Inflammatory macrophage (primary cell): ENCODE data around the gene TAF11L2.
"Not testable (repeated sequence)": the region's sequence is repeated elsewhere in the genome, so short reads cannot be mapped to it uniquely, and the experiment has no call there.

ENCODE experiments used
- DNase-seq, 2 donors: peaks; one replicate each; pipeline ENCODE4 v3.0.0-alpha.2; 2020 to 2022
- total RNA-seq, 18 experiments: gene quantifications; one replicate each; lab custom pipeline; 2026; ENCODE audit warnings: mixed read lengths in 6 of 18, inconsistent platforms in 2 of 18; lab: John Stamatoyannopoulos, UW

The TAF11L2 gene
- total RNA-seq, result 0 reads per million in 18 experiments

DNA sequence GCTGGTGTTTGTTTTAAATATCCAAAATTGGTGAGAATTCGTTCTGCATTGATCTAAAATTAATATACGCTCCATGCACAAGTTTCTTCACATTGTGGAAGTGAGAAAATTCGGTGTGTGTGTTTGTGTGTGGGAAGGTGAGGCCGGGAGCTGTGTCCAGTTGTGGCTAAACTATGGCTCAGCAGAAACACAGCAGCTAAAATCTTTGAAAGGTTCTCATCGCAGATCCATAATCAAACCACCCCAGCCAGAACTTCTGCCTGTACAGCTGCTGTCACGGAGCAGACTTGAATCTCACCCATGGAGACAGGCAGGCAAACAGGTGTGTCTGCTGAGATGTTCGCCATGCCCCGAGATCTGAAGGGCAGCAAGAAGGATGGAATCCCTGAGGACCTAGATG, at the start of gene TAF11L2:
Gene TAF11L2 (plus strand): TSS at position 301 of the 400 bp plus-strand sequence.
- not testable (repeated sequence) for DNase-seq

GRCh38 chr5:17448877-17449276, 49.2 kb upstream of the TAF11L2 start:
- no peak for DNase-seq

- DNase-seq, result no peak
These were observed 45.1 kb upstream of the TAF11L2 start for GRCh38 chr5:17452936-17453335.

- DNase-seq, result peak in 1 of 2 donors; percentile 10
These were observed 42.1 kb upstream of the TAF11L2 start for GRCh38 chr5:17455942-17456341.

DNA sequence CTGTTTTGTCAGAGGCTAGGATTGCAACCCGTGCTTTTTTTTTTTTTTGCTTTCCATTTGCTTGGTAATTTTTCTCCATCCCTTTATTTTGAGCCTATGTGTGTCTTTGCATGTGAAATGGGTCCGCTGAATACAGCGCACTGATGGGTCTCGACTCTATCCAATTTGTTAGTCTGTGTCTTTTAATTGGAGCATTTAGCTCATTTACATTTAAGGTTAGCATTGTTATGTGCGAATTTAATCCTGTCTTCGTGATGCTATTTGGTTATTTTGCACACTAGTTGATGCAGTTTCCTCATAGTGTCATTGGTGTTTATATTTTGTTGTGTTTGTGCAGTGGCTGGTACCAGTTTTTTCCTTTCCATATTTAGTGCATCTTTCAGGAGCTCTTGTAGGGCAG, 36.2 kb upstream of the TAF11L2 start:
- no peak for DNase-seq

- no peak for DNase-seq
These were observed 34.4 kb upstream of the TAF11L2 start for GRCh38 chr5:17463653-17464052.

DNA sequence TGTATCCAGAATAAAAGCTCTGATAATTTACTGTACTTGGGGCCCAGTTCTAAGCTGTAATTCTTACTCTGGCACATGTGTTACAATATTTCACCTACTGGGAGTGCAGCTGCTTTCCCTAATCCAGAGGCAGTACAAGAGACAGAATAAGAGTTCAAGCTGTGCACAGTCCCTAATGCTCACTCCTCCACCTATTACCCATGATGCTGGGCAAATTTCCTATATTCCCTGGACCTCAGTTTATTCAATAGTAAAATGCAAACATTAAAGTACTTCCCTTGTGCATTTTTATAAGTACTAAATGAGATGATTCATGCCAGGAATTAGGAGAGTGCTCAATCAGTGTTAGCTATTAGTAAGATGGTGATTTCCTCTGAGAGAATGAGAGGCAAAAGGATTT, 28.0 kb upstream of the TAF11L2 start:
- DNase-seq, result no peak

DNA sequence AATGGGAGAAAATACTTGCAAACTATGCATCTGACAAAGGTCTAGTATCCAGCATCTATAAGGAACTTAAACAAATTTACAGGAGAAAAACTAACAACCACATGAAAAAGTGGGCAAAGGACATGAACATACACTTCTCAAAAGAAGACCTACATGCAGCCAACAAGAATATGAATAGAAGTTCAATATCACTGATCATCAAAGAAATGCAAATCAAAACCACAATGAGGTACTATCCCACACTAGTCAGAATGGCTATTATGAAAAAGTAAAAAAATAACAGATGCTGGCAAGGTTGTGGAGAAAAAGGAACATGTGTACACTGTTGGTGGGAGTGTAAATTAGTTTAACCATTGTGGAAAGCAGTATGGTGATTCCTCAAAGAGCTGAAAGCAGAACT, 23.0 kb upstream of the TAF11L2 start:
- DNase-seq, result not testable (repeated sequence)

- no peak for DNase-seq
These were observed 21.0 kb upstream of the TAF11L2 start for GRCh38 chr5:17477043-17477442.

- no peak for DNase-seq
These were observed 20.3 kb upstream of the TAF11L2 start for GRCh38 chr5:17477573-17478265.

DNA sequence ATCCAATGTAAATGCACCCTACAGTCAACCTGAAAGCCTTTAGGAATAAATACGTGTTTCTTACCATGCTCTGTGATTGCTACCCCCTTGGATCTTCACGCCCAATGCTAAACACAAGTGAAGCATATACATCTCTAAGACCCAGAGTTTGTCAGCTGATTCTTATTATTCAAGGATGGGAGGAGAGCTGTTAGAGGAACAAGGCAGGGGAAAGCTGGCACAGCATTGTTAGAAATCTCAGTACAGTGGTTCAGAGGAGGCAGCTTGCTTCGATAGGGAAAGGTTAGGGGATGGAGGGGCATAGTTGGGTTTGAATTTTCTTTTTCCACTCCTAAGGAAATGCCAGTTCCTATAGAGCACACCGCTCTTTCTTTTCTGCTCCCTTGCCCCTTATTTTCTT, 16.7 kb upstream of the TAF11L2 start:
- no peak for DNase-seq

DNA sequence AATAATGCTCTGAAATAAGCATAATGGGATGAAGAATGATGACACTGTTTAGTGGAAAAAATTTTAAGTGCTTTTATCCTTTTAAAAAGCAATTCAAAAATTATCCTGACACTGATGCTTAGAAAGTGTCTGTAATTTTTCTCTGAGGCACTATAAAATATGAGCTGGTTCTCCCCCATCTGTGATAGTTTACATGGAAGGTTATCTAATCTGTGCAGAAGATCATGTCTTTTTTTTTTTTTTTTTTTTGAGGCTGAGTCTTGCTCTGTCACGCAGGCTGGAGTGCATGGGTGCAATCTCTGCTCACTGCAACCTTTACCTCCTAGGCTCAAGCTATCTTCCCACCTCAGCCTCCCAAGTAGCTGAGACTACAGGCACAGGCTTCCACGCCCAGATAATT, 15.2 kb upstream of the TAF11L2 start:
- DNase-seq, result no peak

DNA sequence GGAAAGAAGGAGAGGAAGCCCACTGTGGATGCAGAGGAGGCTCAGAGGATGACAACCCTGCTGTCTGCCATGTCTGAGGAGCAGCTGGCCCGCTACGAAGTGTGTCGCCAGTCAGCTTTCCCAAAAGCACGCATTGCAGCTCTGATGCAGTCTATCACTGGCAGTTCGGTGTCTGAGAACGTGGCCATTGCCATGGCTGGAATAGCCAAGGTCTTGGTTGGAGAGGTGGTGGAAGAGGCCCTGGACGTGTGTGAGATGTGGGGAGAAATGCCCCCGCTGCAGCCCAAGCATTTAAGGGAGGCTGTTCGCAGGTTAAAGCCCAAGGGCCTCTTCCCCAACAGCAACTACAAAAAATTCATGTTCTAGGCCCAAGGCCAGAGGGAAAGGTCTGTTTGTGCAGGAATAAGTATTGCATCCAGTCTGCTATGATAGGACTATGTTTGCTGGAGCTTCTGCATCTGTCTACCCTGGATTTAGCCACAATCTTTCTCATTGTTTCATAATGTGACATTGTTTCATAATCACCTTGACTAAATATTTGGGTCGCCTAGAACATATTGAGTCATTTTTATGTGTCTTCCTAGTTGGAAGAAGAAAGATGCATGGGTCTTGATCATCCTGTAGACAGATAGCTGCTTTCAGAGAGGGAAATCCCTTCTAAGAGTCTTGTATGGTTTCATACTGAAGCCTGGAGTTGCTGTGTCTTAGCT, 11.4 kb upstream of the TAF11L2 start:
- peak in 1 of 2 donors; percentile 31 for DNase-seq

DNA sequence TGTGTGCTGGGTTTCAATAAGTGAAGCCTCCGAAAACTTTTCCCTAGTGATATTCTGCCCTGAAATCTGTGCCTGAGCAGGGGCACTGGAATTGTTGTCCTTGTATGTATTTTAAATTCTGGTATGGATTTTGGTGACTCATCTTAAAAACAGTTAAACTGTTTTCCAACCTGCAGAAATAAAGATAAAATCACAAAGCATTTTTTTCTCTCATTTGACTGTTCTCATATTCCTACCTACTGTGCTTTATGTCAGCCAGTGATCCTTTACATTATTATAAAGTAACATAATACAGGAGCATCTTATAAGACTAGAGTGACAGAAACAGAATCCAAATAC, 10.9 kb upstream of the TAF11L2 start:
- DNase-seq, result no peak

DNA sequence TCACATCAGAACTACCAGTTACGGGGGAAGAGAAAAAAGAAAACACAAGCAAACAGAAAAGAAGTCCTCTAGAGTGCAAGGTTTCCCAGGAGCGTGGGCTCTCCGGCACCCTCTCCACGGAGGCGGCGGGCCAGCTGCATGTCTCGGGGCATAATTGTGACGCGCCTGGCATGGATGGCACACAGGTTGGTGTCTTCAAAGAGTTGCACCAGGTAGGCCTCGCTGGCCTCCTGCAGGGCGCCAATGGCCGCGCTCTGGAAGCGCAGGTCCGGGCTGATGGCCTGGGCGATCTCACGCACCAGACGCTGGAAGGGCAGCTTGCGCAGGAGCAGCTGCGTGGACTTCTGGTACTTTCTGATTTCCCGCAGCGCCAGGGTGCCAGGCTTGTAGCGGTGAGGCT, 6.8 kb upstream of the TAF11L2 start:
- not testable (repeated sequence) for DNase-seq

- DNase-seq, result no peak
These were observed 5.3 kb upstream of the TAF11L2 start for GRCh38 chr5:17492770-17493169.

DNA sequence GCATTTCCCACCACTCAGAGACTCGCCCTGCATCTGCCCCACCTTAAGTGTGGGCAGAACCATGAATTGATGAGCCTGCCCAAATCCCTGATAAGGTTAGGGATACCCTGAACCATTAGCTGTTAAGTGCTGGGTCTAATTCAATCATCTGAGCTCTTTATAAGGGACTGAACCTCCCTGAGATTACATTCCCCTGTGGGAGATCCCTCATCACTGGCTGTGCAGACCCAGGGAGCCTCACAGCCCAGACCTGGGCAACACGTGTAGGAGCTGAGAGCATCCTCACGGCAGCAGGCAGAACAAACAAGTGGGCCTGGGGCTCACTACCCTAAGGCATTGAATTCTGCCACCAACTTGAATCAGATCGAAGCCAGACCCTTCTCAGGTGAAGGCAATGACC, 585 bp upstream of the TAF11L2 start:
- DNase-seq, result no peak

- no peak for DNase-seq
These were observed 13.8 kb downstream of the TAF11L2 start for GRCh38 chr5:17511775-17512325.

DNA sequence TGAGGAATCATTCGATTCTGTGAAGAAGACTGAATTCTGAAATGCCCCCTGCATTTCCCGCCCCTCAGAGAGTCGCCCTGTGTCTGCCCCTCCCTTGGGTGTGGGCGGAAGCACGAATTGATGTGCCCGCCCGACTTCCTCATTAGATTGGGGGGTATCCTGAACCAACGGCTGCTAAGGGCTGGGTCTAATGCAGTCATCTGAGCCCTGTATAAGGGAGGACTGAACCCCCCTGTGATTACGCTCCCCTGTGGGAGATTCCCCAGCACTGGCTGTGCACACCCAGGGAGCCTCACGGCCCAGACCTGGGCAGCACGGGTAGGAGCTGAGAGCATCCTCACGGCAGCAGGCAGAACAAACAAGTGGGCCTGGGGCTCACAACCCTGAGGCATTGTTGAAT, 19.5 kb downstream of the TAF11L2 start:
- DNase-seq, result not testable (repeated sequence)

- not testable (repeated sequence) for DNase-seq
These were observed 20.0 kb downstream of the TAF11L2 start, which contains the start of gene TAF11L3 for GRCh38 chr5:17518067-17518466. Gene TAF11L3, plus strand, starts transcription at chr5:17518367.

DNA sequence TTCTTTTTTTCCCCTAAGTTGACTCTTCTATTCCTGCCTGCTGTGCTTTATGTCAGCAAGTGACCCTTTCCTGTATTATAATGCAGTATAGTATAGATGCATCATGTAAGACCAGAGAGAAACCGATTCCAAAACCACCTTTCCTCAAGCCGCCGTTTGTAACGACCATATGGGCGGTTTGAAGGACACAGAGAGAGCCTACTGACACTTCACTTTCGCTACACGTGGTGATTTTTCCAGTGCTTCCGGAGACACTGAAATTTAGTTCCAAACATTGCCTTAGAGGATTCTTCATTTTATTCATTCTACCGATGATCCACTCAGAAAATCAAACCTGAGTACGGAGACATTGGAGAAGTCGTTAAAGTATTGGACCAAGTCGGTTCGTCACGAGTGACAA, 21.5 kb downstream of the TAF11L2 start:
- not testable (repeated sequence) for DNase-seq

GRCh38 chr5:17521501-17521900, 23.5 kb downstream of the TAF11L2 start, which contains the start of gene TAF11L4:
Gene TAF11L4, plus strand, starts transcription at chr5:17521801.
- not testable (repeated sequence) for DNase-seq

GRCh38 chr5:17524935-17525334, 26.9 kb downstream of the TAF11L2 start, which contains the start of gene TAF11L5:
Gene TAF11L5, plus strand, starts transcription at chr5:17525235.
- not testable (repeated sequence) for DNase-seq

DNA sequence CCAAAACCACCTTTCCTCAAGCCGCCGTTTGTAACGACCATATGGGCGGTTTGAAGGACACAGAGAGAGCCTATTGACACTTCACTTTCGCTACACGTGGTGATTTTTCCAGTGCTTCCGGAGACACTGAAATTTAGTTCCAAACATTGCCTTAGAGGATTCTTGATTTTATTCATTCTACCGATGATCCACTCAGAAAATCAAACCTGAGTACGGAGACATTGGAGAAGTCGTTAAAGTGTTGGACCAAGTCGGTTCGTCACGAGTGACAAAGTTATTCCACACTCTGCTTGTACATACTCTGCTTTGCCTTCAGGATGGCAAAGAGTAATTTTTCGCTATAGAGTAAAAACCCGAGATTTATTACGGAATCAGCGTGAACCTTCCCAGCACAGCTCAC, 28.5 kb downstream of the TAF11L2 start:
- DNase-seq, result not testable (repeated sequence)
